Tibial nerve (tissue), 4 donors: ENCODE results near the gene EMC8. TPM values are rescaled to one million over a fixed set of nuclear protein-coding genes. Genes with fewer than 3 reads are reported as not detected.

Experiments used
- DNase-seq, 2 donors: peaks; one replicate each; pipeline ENCODE4 v3.0.0-alpha.2; 2019; ENCODE audit warnings: low spot score in 2 of 2
- H3K27ac ChIP-seq, 4 donors: fragments of 200-600 bp; sonication (generic) in 3 of 4; one replicate each; pipeline ENCODE4 v1.5.1; 2017 to 2019; ENCODE audit warnings: mild to moderate bottlenecking in 1 of 4
- H3K27me3 ChIP-seq, 2 donors: fragments of 200-600 bp; sonication (generic) in 1 of 2; one replicate each; pipeline versions ENCODE4 v1.5.1 to v1.6.0; 2017 to 2019
- H3K36me3 ChIP-seq, 3 donors: fragments of 200-600 bp; sonication (generic); one replicate each; pipeline ENCODE4 v1.5.1; 2018 to 2019
- H3K4me1 ChIP-seq, 4 donors: fragments of 200-600 bp; sonication (generic) in 3 of 4; one replicate each; pipeline ENCODE4 v1.5.1; 2017 to 2019
- H3K4me3 ChIP-seq, 4 donors: fragments of 200-600 bp; sonication (generic) in 3 of 4; one replicate each; pipeline ENCODE4 v1.5.1; 2017 to 2019; ENCODE audit warnings: mild to moderate bottlenecking in 1 of 4, moderate library complexity in 1 of 4
- H3K9me3 ChIP-seq, 4 donors: fragments of 200-600 bp; sonication (generic) in 3 of 4; one replicate each; pipeline ENCODE4 v1.5.1; 2017 to 2019
- EP300 ChIP-seq, 2 donors: sonication (generic); formaldehyde crosslinking; IDR thresholded peaks; one replicate each; pipeline ENCODE4 v1.6.1; 2017; ENCODE audit warnings: antibody characterized with exemption in 2 of 2, mild to moderate bottlenecking in 1 of 2
- POLR2A ChIP-seq, 2 donors: fragments of 450-650 bp; IDR thresholded peaks; one replicate each; pipeline ENCODE4 v1.6.1; 2017; ENCODE audit warnings: antibody characterized with exemption in 2 of 2, mild to moderate bottlenecking in 2 of 2, moderate library complexity in 2 of 2
- WGBS, 2 donors: methylation state at CpG; one replicate each; pipeline ENCODE4 v1.1.5; 2018; 5-methylcytosine and 5-hydroxymethylcytosine counted together
- total RNA-seq, 4 donors: library from RNA; depleted of rRNA; stranded (reverse); fragments of >200 nt; gene quantifications; one replicate each; pipeline ENCODE4 v1.1.0, GENCODE V29; 2016
- TF ChIP-seq, protein P1 (sequence below), 5 experiments: fragments of 200-600 bp in 3 of 5; fragments of 450-650 bp in 2 of 5; sonication (generic) in 3 of 5; IDR thresholded peaks; one replicate each; pipeline ENCODE4 v1.5.1; 2016 to 2019; ENCODE audit warnings: antibody characterized with exemption in 5 of 5, mild to moderate bottlenecking in 3 of 5, moderate library complexity in 2 of 5

Gene EMC8
- total RNA-seq, 4 donors from 2014 or later = 31.8 to 46.2 (median 35.4) TPM

DNA sequence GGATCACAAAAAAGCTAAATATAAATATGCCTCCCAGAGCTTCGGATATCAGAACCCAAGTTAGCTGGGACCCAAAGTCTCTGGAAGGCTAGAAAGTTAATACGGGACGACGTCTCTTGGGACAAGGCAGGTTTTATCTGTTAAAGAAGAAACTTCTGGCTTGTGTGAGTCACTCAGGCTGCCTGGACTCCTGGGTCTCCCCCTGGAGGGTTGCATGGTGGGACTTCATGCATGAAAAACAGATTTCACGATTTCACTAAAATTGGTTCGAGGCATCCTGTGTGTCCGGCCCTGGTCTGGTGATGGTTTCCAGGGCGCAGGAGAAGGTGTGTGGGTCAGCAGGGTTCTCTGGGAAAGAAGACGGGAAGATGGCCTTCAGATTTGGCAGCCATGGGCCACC is 47.1 kb upstream of the EMC8 start:
- no peak overlapping the region for H3K4me3 ChIP-seq
- H3K9me3 ChIP-seq = no peaks in the 10 kb centered on the region
- no peak for DNase-seq
- TF ChIP-seq POLR2A (IDR thresholded peaks at IDR 0.05) (no peak), EP300 (IDR thresholded peaks at IDR 0.05) (no peak)
- TF ChIP-seq, protein P1, sequence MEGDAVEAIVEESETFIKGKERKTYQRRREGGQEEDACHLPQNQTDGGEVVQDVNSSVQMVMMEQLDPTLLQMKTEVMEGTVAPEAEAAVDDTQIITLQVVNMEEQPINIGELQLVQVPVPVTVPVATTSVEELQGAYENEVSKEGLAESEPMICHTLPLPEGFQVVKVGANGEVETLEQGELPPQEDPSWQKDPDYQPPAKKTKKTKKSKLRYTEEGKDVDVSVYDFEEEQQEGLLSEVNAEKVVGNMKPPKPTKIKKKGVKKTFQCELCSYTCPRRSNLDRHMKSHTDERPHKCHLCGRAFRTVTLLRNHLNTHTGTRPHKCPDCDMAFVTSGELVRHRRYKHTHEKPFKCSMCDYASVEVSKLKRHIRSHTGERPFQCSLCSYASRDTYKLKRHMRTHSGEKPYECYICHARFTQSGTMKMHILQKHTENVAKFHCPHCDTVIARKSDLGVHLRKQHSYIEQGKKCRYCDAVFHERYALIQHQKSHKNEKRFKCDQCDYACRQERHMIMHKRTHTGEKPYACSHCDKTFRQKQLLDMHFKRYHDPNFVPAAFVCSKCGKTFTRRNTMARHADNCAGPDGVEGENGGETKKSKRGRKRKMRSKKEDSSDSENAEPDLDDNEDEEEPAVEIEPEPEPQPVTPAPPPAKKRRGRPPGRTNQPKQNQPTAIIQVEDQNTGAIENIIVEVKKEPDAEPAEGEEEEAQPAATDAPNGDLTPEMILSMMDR (IDR thresholded peaks at IDR 0.05) = no peak
- H3K27ac ChIP-seq = no peak overlapping the region
- no peaks in the 10 kb centered on the region for H3K36me3 ChIP-seq
- H3K4me1 ChIP-seq = peaks cover 0 to 6% (median 0%) of the 10 kb centered on the region in 4 donors
- no peaks in the 10 kb centered on the region for H3K27me3 ChIP-seq
- WGBS, 2 donors = 88 to 91% methylated on average over 9 of the region's 9 CpGs

DNA sequence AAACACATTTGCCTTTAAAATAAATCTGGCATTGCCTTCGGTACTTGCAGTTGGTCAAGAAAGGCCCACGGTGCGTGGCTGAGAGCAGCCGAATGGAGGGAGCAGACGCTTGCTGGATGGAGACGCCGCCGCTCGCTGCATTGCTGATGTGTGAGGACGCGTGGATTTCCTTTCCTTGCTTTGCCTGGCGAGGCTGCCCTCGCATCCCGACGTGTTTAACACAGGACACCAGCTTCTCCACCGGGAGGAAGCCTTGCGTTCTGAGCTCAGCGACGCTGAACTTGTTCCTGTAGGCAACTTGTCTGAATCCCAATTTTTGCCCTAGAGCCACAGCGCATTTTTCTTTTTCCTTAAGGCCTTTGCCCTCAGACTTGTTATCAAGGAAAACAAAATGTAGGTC is 45.9 kb upstream of the EMC8 start:
- Histone ChIP-seq H3K27me3 (no peaks in the 10 kb centered on the region), H3K4me1 (peaks cover 0 to 6% (median 0%) of the 10 kb centered on the region in 4 donors), H3K9me3 (no peaks in the 10 kb centered on the region), H3K36me3 (no peaks in the 10 kb centered on the region), H3K27ac (no peak overlapping the region), H3K4me3 (no peak overlapping the region)
- no peak for DNase-seq
- WGBS, 2 donors = 77 to 86% methylated on average over 16 to 20 of the region's 20 CpGs
- TF ChIP-seq POLR2A (IDR thresholded peaks at IDR 0.05) = no peak
- TF ChIP-seq, protein P1 (IDR thresholded peaks at IDR 0.05) = no peak

GRCh38 chr16:85844786-85845185 is 45.4 kb upstream of the EMC8 start:
- Histone ChIP-seq H3K27ac (no peak overlapping the region), H3K4me1 (peaks cover 0 to 6% (median 0%) of the 10 kb centered on the region in 4 donors), H3K4me3 (no peak overlapping the region), H3K27me3 (no peaks in the 10 kb centered on the region), H3K9me3 (no peaks in the 10 kb centered on the region), H3K36me3 (no peaks in the 10 kb centered on the region)
- no peak for DNase-seq
- no peak for TF ChIP-seq POLR2A (IDR thresholded peaks at IDR 0.05)
- TF ChIP-seq, protein P1 (IDR thresholded peaks at IDR 0.05) = no peak
- no peak for TF ChIP-seq EP300 (IDR thresholded peaks at IDR 0.05)
- 38 to 46% methylated on average over 15 of the region's 15 CpGs for WGBS, 2 donors

DNA sequence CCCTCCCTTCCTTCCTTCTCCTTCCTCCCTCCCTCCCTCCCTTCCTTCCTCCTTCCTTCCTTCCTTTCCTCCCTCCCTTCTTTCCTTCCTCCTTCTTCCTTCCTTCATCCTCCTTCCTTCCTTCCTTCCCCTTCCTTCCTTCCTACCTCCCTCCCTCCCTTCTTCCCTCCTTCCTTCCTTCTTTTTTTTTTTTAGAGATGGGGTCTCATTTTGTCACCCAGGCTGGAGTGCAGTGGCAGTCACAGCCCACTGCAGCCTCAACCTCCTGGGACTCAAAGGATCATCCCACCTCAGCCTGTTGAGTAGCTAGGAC is 44.8 kb upstream of the EMC8 start:
- Histone ChIP-seq H3K36me3 (no peaks in the 10 kb centered on the region), H3K27ac (no peak overlapping the region), H3K9me3 (no peaks in the 10 kb centered on the region), H3K4me3 (no peak overlapping the region), H3K4me1 (peaks cover 0 to 6% (median 0%) of the 10 kb centered on the region in 4 donors), H3K27me3 (no peaks in the 10 kb centered on the region)
- no peak for DNase-seq
- TF ChIP-seq EP300 (IDR thresholded peaks at IDR 0.05) (no peak), POLR2A (IDR thresholded peaks at IDR 0.05) (no peak)
- TF ChIP-seq, protein P1 (IDR thresholded peaks at IDR 0.05) = no peak

DNA sequence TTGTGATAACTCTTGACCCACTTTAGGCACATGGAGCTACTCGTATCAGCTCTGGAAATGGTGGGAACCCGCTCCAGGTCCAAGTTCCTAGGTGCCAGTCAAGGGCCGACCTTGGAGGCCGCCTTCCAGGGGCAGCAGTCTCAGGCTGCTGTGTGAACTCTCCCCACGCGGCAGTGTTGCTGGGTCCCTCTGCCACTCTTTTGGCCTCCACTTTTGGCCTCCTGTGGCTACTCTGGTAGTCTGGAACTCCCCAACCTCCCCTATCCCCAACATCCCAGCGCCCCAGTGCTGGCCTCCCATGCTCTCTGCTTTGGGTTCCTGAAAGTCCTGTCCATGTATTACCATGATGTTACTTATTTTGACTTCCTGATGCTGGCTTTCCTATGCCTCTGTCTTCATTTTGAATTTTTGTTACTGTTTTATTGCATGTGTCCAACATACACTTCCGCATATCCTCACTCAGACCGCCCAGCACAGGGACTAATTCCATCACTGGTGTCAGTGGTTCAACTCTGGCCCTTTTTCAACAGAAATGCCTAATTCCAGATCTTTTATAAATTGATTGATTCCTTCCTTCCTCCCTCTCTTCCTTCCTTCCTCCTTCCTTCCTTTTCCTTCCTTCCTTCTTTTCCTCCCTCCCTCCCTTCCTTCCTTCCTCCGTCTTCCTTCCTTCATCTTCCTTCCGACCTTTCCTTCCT is 44.3 kb upstream of the EMC8 start:
- Histone ChIP-seq H3K36me3 (no peaks in the 10 kb centered on the region), H3K27me3 (no peaks in the 10 kb centered on the region), H3K4me3 (no peak overlapping the region), H3K9me3 (no peaks in the 10 kb centered on the region), H3K4me1 (peaks cover 0 to 6% (median 0%) of the 10 kb centered on the region in 4 donors), H3K27ac (no peak overlapping the region)
- 89 to 95% methylated on average over 9 to 11 of the region's 11 CpGs for WGBS, 2 donors
- TF ChIP-seq EP300 (IDR thresholded peaks at IDR 0.05) = no peak
- TF ChIP-seq POLR2A (IDR thresholded peaks at IDR 0.05) = no peak
- TF ChIP-seq, protein P1 (IDR thresholded peaks at IDR 0.05) = no peak
- DNase-seq = no peak
